HG02610 (cell line): Measurements from ENCODE around the gene MTHFD1L.

Experiments used
- ATAC-seq: cut with Tn5 transposase; IDR thresholded peaks from one replicate; pipeline ENCODE4 v1.9.1; 2021; ENCODE audit warnings: mild to moderate bottlenecking, moderate library complexity; ENCODE audit not compliant: unreplicated experiment

MTHFD1L gene

GRCh38 chr6:150930841-150931240 is 65.3 kb downstream of the MTHFD1L start:
- no peak for ATAC-seq

- no peak for ATAC-seq
Observed at GRCh38 chr6:150931405-150931804, 65.9 kb downstream of the MTHFD1L start.

GRCh38 chr6:150932996-150933395 is 67.5 kb downstream of the MTHFD1L start:
- no peak for ATAC-seq

- ATAC-seq, result no peak
Observed at GRCh38 chr6:150934380-150934779, 68.9 kb downstream of the MTHFD1L start.

- no peak for ATAC-seq
Observed at GRCh38 chr6:150936021-150936555, 70.6 kb downstream of the MTHFD1L start.

- ATAC-seq, result no peak
Observed at GRCh38 chr6:150937132-150937906, 71.8 kb downstream of the MTHFD1L start.

GRCh38 chr6:150939399-150939798 is 73.9 kb downstream of the MTHFD1L start:
- ATAC-seq, result no peak

GRCh38 chr6:150940941-150941340 is 75.4 kb downstream of the MTHFD1L start:
- ATAC-seq, result no peak

GRCh38 chr6:150949526-150949925 is 84.0 kb downstream of the MTHFD1L start:
- ATAC-seq, result no peak

GRCh38 chr6:150953851-150954250 is 88.3 kb downstream of the MTHFD1L start:
- ATAC-seq, result no peak

- no peak for ATAC-seq
Observed at GRCh38 chr6:150959166-150959565, 93.7 kb downstream of the MTHFD1L start.

- ATAC-seq, result no peak
Observed at GRCh38 chr6:150962436-150962835, 96.9 kb downstream of the MTHFD1L start.

- no peak for ATAC-seq
Observed at GRCh38 chr6:150964765-150965164, 99.3 kb downstream of the MTHFD1L start.

GRCh38 chr6:150966786-150967185 is 101.3 kb downstream of the MTHFD1L start:
- no peak for ATAC-seq

- ATAC-seq, result no peak
Observed at GRCh38 chr6:150967381-150967780, 101.9 kb downstream of the MTHFD1L start.

GRCh38 chr6:150967910-150968309 is 102.4 kb downstream of the MTHFD1L start:
- no peak for ATAC-seq

- no peak for ATAC-seq
Observed at GRCh38 chr6:150969901-150970300, 104.4 kb downstream of the MTHFD1L start.

- ATAC-seq, result no peak
Observed at GRCh38 chr6:150971219-150971618, 105.7 kb downstream of the MTHFD1L start.

GRCh38 chr6:150975136-150975535 is 109.6 kb downstream of the MTHFD1L start:
- ATAC-seq, result no peak

GRCh38 chr6:150977281-150977680 is 111.8 kb downstream of the MTHFD1L start:
- ATAC-seq, result no peak

GRCh38 chr6:150978624-150979023 is 113.1 kb downstream of the MTHFD1L start:
- no peak for ATAC-seq

GRCh38 chr6:150979826-150980350 is 114.4 kb downstream of the MTHFD1L start:
- no peak for ATAC-seq
